ENCODE results near the gene CBFA2T3.

The CBFA2T3 gene

GRCh38 chr16:88877564-88878289 is 99.3 kb downstream of the CBFA2T3 start:
- no peaks in the 10 kb centered on the region for H3K9me3 ChIP-seq (ENCODE audit: insufficient read depth, low read depth, low read length)
- no peak overlapping the region for H3K4me2 ChIP-seq (ENCODE audit: low read depth, low read length, poor library complexity, severe bottlenecking)
- H3K4me3 ChIP-seq (ENCODE audit: low read length, poor library complexity, severe bottlenecking), result no peak overlapping the region
- H4K20me1 ChIP-seq (ENCODE audit: insufficient read depth, low read length, poor library complexity, severe bottlenecking), result no peaks in the 10 kb centered on the region
- H2AFZ ChIP-seq (ENCODE audit: low read length), result no peak overlapping the region
- H3K27me3 ChIP-seq (ENCODE audit: insufficient read depth, low read length, poor library complexity, severe bottlenecking), result no peaks in the 10 kb centered on the region
- H3K9me2 ChIP-seq (replicated peaks; ENCODE audit: low read depth, low read length), result no peaks in the 10 kb centered on the region
- no peak overlapping the region for H3K9ac ChIP-seq (ENCODE audit: low read depth, low read length, poor library complexity, severe bottlenecking)
- peaks cover 36% of the 10 kb centered on the region; the same call in 1 of the 2 replicates for H3K36me3 ChIP-seq (ENCODE audit: insufficient read depth, low read length)
- H3K79me2 ChIP-seq (ENCODE audit: insufficient read depth, low read length), result no peaks in the 10 kb centered on the region
- no peaks in the 10 kb centered on the region for H3F3A ChIP-seq (ENCODE audit: low read depth)
- H3K4me1 ChIP-seq (ENCODE audit: insufficient read depth, low read length, poor library complexity, severe bottlenecking), result no peaks in the 10 kb centered on the region
- TF ChIP-seq EZH2phosphoT487 (IDR thresholded peaks at IDR 0.05; ENCODE audit: borderline replicate concordance) (no peak), CTCF (conservative IDR thresholded peaks at IDR 0.05; ENCODE audit: low read length) (no peak)

- TF ChIP-seq EZH2phosphoT487 (IDR thresholded peaks at IDR 0.05; ENCODE audit: borderline replicate concordance) (no peak), CTCF (conservative IDR thresholded peaks at IDR 0.05; ENCODE audit: low read length) (no peak)
- Histone ChIP-seq H4K20me1 (ENCODE audit: insufficient read depth, low read length, poor library complexity, severe bottlenecking) (no peaks in the 10 kb centered on the region), H3K36me3 (ENCODE audit: insufficient read depth, low read length) (peaks cover 29% of the 10 kb centered on the region; the same call in 1 of the 2 replicates)
Observed at GRCh38 chr16:88876942-88877526, 100.0 kb downstream of the CBFA2T3 start.

DNA sequence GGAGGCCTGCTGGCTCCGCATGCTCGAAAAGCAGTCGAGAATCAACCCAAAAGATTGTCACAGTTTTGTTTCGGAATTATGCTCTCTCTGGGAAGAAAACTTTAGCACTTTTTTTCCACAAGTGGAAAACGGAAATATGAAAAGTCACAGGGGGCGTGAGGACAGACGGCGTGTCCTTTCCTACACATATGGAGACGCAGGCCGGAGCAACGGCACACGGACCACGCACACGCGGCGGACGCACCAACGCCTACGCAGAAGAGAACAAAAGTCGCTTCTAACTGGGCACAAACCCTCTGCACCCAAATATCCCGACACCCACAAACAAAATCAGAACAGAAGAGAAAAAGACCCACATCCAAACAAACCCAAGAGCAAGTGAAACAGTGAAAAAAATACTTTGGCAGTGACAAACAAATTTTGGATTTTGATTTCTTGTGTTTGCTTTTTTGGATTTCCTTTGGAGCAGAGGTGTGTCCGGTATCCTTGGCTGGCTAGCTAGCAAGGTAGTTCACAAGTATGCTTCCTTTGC is 101.2 kb downstream of the CBFA2T3 start:
- Histone ChIP-seq H3K4me1 (ENCODE audit: insufficient read depth, low read length, poor library complexity, severe bottlenecking) (no peaks in the 10 kb centered on the region), H3K9me3 (ENCODE audit: insufficient read depth, low read depth, low read length) (no peaks in the 10 kb centered on the region), H2AFZ (ENCODE audit: low read length) (no peak overlapping the region), H4K20me1 (ENCODE audit: insufficient read depth, low read length, poor library complexity, severe bottlenecking) (no peaks in the 10 kb centered on the region), H3K4me3 (ENCODE audit: low read length, poor library complexity, severe bottlenecking) (no peak overlapping the region), H3F3A (ENCODE audit: low read depth) (no peaks in the 10 kb centered on the region), H3K4me2 (ENCODE audit: low read depth, low read length, poor library complexity, severe bottlenecking) (no peak overlapping the region), H3K9me2 (replicated peaks; ENCODE audit: low read depth, low read length) (no peaks in the 10 kb centered on the region), H3K79me2 (ENCODE audit: insufficient read depth, low read length) (no peaks in the 10 kb centered on the region), H3K36me3 (ENCODE audit: insufficient read depth, low read length) (peaks cover 24% of the 10 kb centered on the region; the same call in 1 of the 2 replicates), H3K9ac (ENCODE audit: low read depth, low read length, poor library complexity, severe bottlenecking) (no peak overlapping the region), H3K27me3 (ENCODE audit: insufficient read depth, low read length, poor library complexity, severe bottlenecking) (no peaks in the 10 kb centered on the region)
- TF ChIP-seq EZH2phosphoT487 (IDR thresholded peaks at IDR 0.05; ENCODE audit: borderline replicate concordance) (no peak), CTCF (conservative IDR thresholded peaks at IDR 0.05; ENCODE audit: low read length) (no peak)

More at GRCh38 chr16:88876942-88877526, 100.0 kb downstream of the CBFA2T3 start:
- H3K9ac ChIP-seq (ENCODE audit: low read depth, low read length, poor library complexity, severe bottlenecking), result no peak overlapping the region
- H3K9me2 ChIP-seq (replicated peaks; ENCODE audit: low read depth, low read length), result no peaks in the 10 kb centered on the region
- H3K27me3 ChIP-seq (ENCODE audit: insufficient read depth, low read length, poor library complexity, severe bottlenecking), result no peaks in the 10 kb centered on the region
- H3K4me2 ChIP-seq (ENCODE audit: low read depth, low read length, poor library complexity, severe bottlenecking), result no peak overlapping the region
- H2AFZ ChIP-seq (ENCODE audit: low read length), result no peak overlapping the region
- no peak overlapping the region for H3K4me3 ChIP-seq (ENCODE audit: low read length, poor library complexity, severe bottlenecking)
- H3K79me2 ChIP-seq (ENCODE audit: insufficient read depth, low read length), result no peaks in the 10 kb centered on the region
- no peaks in the 10 kb centered on the region for H3K9me3 ChIP-seq (ENCODE audit: insufficient read depth, low read depth, low read length)
- no peaks in the 10 kb centered on the region for H3F3A ChIP-seq (ENCODE audit: low read depth)
- H3K4me1 ChIP-seq (ENCODE audit: insufficient read depth, low read length, poor library complexity, severe bottlenecking), result no peaks in the 10 kb centered on the region

All from Loucy (cell line).